Epithelial cell of proximal tubule (primary cell): ENCODE data around the gene IMMP2L. TPM values are rescaled to one million over a fixed set of nuclear protein-coding genes. Genes with fewer than 3 reads are reported as not detected.

Source experiments
- DNase-seq: peaks from one replicate; pipeline ENCODE4 v3.0.0-alpha.2; 2011; ENCODE audit warnings: low read depth
- H3K4me3 ChIP-seq: 2 replicates; pipeline ENCODE4 v1.5.1; 2011; ENCODE audit warnings: low read depth, mild to moderate bottlenecking, low read length
- total RNA-seq: library from RNA; depleted of rRNA; stranded (reverse); fragments of >200 nt; gene quantifications from 2 replicates; pipeline ENCODE4 v1.2.3, GENCODE V29; 2015
- TF ChIP-seq, protein P1 (sequence below): conservative IDR thresholded peaks from 2 replicates; pipeline ENCODE4 v1.5.1; 2012; ENCODE audit warnings: low read depth, mild to moderate bottlenecking, low read length

IMMP2L gene
- total RNA-seq, 1 donor from 2014 or later = 8.4 TPM

DNA sequence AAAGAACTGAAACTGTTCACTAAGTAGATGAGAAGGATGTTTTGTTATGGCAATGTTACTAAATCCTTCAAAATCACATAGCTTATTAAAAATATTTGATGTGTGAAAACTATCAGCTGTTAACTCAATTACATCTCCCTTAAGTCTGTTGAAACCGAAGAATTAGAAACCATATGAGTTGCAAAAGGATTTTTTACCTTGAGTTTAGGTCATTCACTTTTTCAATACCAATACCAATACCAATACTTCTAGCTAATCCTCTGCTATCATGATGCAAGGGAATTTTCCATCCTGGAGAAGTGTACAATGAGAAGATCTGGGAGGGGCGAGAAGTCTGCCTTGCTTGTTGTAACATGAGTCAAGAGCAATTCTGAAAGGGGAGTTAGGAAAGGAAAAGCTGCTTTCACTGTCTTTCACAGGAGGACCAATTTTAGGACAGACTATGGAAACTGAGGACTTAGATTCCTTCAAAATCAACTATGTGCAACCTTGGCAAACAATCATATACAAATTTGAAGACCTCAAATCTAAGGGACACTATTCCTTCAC is 199.7 kb downstream of the IMMP2L start:
- no peak overlapping the region for H3K4me3 ChIP-seq
- no peak for DNase-seq
- TF ChIP-seq, protein P1, sequence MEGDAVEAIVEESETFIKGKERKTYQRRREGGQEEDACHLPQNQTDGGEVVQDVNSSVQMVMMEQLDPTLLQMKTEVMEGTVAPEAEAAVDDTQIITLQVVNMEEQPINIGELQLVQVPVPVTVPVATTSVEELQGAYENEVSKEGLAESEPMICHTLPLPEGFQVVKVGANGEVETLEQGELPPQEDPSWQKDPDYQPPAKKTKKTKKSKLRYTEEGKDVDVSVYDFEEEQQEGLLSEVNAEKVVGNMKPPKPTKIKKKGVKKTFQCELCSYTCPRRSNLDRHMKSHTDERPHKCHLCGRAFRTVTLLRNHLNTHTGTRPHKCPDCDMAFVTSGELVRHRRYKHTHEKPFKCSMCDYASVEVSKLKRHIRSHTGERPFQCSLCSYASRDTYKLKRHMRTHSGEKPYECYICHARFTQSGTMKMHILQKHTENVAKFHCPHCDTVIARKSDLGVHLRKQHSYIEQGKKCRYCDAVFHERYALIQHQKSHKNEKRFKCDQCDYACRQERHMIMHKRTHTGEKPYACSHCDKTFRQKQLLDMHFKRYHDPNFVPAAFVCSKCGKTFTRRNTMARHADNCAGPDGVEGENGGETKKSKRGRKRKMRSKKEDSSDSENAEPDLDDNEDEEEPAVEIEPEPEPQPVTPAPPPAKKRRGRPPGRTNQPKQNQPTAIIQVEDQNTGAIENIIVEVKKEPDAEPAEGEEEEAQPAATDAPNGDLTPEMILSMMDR = no peak

DNA sequence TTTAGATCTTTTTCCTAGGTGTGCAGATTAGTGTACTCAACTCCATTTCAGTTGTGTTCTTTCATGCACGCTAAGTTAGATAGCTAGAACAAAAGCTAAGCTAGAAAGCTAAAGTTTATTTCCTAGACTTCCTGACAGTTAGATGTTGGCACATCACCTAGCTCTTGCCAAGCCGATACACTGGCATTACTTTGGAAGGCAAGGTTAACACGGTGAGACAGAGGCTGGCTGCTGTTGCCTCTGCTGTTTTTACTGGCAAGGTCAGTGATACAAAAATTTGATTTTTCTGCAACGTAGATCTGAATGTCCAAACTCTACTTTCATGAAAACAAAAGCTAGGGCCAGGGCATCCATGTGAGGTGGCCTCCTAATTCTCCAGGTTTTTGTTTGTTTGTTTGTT is 203.4 kb downstream of the IMMP2L start:
- H3K4me3 ChIP-seq = no peak overlapping the region
- TF ChIP-seq, protein P1 = no peak
- no peak for DNase-seq

DNA sequence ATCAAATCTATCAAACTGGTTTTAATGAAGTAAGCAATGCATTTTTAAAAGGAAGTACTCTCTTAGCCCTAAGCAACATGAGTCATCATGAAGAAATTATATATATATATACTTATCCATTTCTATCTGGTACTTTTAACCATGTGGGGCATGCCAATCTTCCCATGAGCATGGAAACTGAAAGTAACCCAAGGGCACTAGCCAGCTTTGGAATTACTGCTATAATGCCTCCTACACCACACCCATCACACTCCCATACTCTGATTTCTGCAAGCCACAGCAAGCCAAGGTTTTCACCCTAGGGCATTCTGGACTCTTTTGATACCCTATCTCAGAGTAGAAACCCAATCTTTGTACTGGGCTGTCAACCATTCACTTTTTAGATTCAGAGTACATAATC is 204.6 kb downstream of the IMMP2L start:
- DNase-seq = no peak
- TF ChIP-seq, protein P1 = no peak
- H3K4me3 ChIP-seq = no peak overlapping the region

DNA sequence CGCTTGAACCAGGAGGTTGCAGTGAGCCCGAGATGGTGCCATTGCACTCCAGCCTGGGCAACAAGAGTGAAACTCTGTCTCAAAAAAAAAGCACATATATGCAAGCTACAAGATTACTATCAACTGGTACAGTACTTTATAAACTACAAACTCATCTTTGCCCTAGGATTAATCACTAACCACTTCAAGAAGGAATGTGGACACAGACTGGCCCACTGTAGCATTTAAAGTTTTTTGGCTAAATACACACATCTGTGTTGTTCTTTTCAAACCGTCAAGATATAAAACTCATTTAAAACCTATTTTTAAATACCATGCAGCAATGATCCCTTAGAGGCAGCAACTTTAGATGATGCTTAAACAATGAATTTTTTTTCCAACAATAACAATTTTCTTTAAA is 205.4 kb downstream of the IMMP2L start:
- no peak for DNase-seq
- TF ChIP-seq, protein P1 = no peak
- H3K4me3 ChIP-seq = no peak overlapping the region

DNA sequence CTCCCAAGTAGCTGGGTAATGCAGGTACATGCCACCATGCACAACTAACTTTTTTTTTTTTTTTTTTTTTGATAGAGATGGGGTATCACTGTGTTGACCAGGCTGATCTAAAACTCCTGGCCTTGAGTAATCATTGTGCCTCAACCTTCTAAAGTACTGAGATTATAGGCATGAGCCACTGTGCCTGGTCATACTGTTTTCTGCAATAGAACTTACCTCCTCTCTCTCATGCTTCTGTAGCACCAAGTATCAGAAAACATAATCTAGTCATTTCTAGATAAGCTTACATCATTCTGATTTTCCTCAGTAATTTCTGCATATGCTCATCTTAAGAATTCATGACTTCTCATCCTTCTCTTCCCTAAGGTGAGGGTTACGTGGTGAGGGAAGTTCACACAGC is 210.0 kb downstream of the IMMP2L start:
- TF ChIP-seq, protein P1 = no peak
- DNase-seq = no peak
- H3K4me3 ChIP-seq = no peak overlapping the region

DNA sequence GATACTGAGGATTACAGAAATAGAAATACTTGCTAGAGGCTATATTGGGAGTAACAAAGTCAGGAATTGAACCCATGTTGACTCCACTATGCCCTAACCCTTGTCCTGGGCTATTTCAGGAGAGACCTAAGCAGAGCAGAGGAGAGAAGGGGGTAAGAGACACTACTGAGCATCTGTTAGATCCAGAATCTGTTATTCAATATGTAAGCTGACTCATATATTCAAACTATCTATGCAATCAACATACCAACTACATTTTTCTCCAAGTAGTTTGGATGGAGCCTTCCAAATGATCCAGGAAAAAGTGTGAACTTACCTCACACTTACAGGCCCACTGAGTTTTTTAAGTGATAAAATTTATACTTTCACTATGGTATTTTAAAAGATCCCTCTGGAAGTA is 216.1 kb downstream of the IMMP2L start:
- TF ChIP-seq, protein P1 = no peak
- no peak for DNase-seq
- no peak overlapping the region for H3K4me3 ChIP-seq

DNA sequence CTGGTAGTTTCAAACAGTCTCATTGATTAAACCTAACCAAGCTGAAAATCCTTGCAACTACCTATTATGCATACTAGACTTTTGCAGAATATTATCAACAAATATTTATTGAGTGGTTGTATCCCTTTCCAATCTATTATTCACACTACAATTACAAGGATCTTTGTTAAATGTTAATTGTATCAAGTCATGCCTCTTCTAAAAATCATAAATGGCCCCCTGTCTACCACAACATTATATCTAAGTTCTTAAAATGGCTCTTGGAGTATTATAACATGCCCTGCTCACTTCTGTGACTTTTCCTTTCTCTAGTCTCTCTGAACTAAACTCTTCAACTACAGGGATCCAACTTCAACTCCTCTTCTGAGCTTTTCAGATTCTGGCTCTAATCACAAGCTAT is 219.3 kb downstream of the IMMP2L start:
- no peak for DNase-seq
- no peak overlapping the region for H3K4me3 ChIP-seq
- TF ChIP-seq, protein P1 = no peak
